Neural progenitor cell (in vitro differentiated cells): ENCODE data around the gene KIF26A. TPM values are rescaled to one million over a fixed set of nuclear protein-coding genes. Genes with fewer than 3 reads are reported as not detected.

ENCODE experiments used
- DNase-seq: peaks from one replicate; pipeline ENCODE4 v3.0.0-alpha.2; 2016; ENCODE audit warnings: low spot score
- H2AFZ ChIP-seq: fragments of 200-600 bp; sonication (generic); replicated peaks from 2 replicates; pipeline ENCODE4 v1.6.1; 2016; ENCODE audit warnings: antibody characterized with exemption
- H3F3A ChIP-seq: fragments of 200-600 bp; sonication (generic); 2 replicates; pipeline ENCODE4 v1.6.1; 2016; ENCODE audit warnings: antibody characterized with exemption, low read depth
- H3K27ac ChIP-seq: fragments of 200-600 bp; sonication (generic); 2 replicates; pipeline ENCODE4 v1.5.1; 2016; ENCODE audit warnings: mild to moderate bottlenecking
- H3K27me3 ChIP-seq: fragments of 200-600 bp; sonication (generic); 2 replicates; pipeline ENCODE4 v1.6.1; 2016; ENCODE audit warnings: mild to moderate bottlenecking, moderate library complexity
- H3K36me3 ChIP-seq: fragments of 200-600 bp; sonication (generic); 2 replicates; pipeline ENCODE4 v1.5.1; 2016
- H3K4me1 ChIP-seq: fragments of 200-600 bp; sonication (generic); 2 replicates; pipeline ENCODE4 v1.6.1; 2016; ENCODE audit warnings: mixed run types
- H3K4me2 ChIP-seq: fragments of 200-600 bp; sonication (generic); 2 replicates; pipeline ENCODE4 v1.6.1; 2016
- H3K4me3 ChIP-seq: fragments of 200-600 bp; sonication (generic); 2 replicates; pipeline ENCODE4 v1.5.1; 2016
- H3K79me2 ChIP-seq: fragments of 200-600 bp; sonication (generic); 2 replicates; pipeline ENCODE4 v1.6.1; 2016; ENCODE audit warnings: low read depth
- H3K9ac ChIP-seq: fragments of 200-600 bp; sonication (generic); 2 replicates; pipeline ENCODE4 v1.6.1; 2016
- H3K9me3 ChIP-seq: fragments of 200-600 bp; sonication (generic); 2 replicates; pipeline ENCODE4 v1.5.1; 2016; ENCODE audit warnings: low read depth
- H4K20me1 ChIP-seq: fragments of 200-600 bp; sonication (generic); 2 replicates; pipeline ENCODE4 v1.6.1; 2016; ENCODE audit warnings: low read depth
- H3K27ac Mint-ChIP-seq: 3 replicates; pipeline ENCODE4 v1.8.0; 2021; ENCODE audit warnings: mixed read lengths
- H3K27me3 Mint-ChIP-seq: 2 replicates; pipeline ENCODE4 v1.8.0; 2022; ENCODE audit warnings: low read depth, mild to moderate bottlenecking, inconsistent platforms, moderate library complexity, mixed read lengths; ENCODE audit not compliant: insufficient read depth
- H3K36me3 Mint-ChIP-seq: 3 replicates; pipeline ENCODE4 v1.8.0; 2021; ENCODE audit warnings: mixed read lengths
- H3K4me1 Mint-ChIP-seq: 3 replicates; pipeline ENCODE4 v1.8.0; 2021; ENCODE audit warnings: mixed read lengths
- H3K4me3 Mint-ChIP-seq: 3 replicates; pipeline ENCODE4 v1.8.0; 2021; ENCODE audit warnings: mild to moderate bottlenecking, moderate library complexity, mixed read lengths
- H3K9me3 Mint-ChIP-seq: 3 replicates; pipeline ENCODE4 v1.8.0; 2020; ENCODE audit warnings: mixed read lengths
- EZH2 ChIP-seq: fragments of 200-600 bp; sonication (generic); IDR thresholded peaks from 2 replicates; pipeline ENCODE4 v1.6.1; 2017; ENCODE audit warnings: antibody characterized with exemption, mild to moderate bottlenecking, moderate library complexity
- EZH2phosphoT487 ChIP-seq: fragments of 200-600 bp; sonication (generic); IDR thresholded peaks from 2 replicates; pipeline ENCODE4 v1.6.1; 2017; ENCODE audit warnings: antibody characterized with exemption
- total RNA-seq: library from RNA; depleted of rRNA; stranded (reverse); fragments of >200 nt; gene quantifications from 2 replicates; pipeline ENCODE4 v1.2.3, GENCODE V29; 2015; ENCODE audit warnings: low replicate concordance
- TF ChIP-seq, protein P1 (sequence below): fragments of 200-600 bp; sonication (generic); IDR thresholded peaks from 2 replicates; pipeline ENCODE4 v1.5.1; 2017; ENCODE audit warnings: antibody characterized with exemption, mild to moderate bottlenecking

The KIF26A gene
- total RNA-seq, 1 donor from 2014 or later: 6.1 TPM

- no peak for DNase-seq
- no peaks in the 10 kb centered on the region for H3K36me3 Mint-ChIP-seq
- H3K4me1 Mint-ChIP-seq: peaks cover 21% of the 10 kb centered on the region
- H3K9me3 Mint-ChIP-seq: no peaks in the 10 kb centered on the region
- H4K20me1 ChIP-seq: no peaks in the 10 kb centered on the region
- H3K4me2 ChIP-seq: no peak overlapping the region
- H3K4me3 ChIP-seq: no peak overlapping the region
- H3K27ac ChIP-seq: no peak overlapping the region
- no peak overlapping the region for H3K9ac ChIP-seq
- peaks cover 37% of the 10 kb centered on the region for H3K4me1 ChIP-seq
- no peaks in the 10 kb centered on the region for H3K36me3 ChIP-seq
- H3K27ac Mint-ChIP-seq: peak overlapping the region; percentile 46
- no peaks in the 10 kb centered on the region for H3K27me3 ChIP-seq
- no peak overlapping the region for H3K4me3 Mint-ChIP-seq
- H2AFZ ChIP-seq: no peak overlapping the region
- TF ChIP-seq, protein P1, sequence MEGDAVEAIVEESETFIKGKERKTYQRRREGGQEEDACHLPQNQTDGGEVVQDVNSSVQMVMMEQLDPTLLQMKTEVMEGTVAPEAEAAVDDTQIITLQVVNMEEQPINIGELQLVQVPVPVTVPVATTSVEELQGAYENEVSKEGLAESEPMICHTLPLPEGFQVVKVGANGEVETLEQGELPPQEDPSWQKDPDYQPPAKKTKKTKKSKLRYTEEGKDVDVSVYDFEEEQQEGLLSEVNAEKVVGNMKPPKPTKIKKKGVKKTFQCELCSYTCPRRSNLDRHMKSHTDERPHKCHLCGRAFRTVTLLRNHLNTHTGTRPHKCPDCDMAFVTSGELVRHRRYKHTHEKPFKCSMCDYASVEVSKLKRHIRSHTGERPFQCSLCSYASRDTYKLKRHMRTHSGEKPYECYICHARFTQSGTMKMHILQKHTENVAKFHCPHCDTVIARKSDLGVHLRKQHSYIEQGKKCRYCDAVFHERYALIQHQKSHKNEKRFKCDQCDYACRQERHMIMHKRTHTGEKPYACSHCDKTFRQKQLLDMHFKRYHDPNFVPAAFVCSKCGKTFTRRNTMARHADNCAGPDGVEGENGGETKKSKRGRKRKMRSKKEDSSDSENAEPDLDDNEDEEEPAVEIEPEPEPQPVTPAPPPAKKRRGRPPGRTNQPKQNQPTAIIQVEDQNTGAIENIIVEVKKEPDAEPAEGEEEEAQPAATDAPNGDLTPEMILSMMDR: no peak
- no peak for TF ChIP-seq EZH2phosphoT487
- H3K9me3 ChIP-seq: no peaks in the 10 kb centered on the region
- no peaks in the 10 kb centered on the region for H3K79me2 ChIP-seq
- peaks cover 11% of the 10 kb centered on the region for H3K27me3 Mint-ChIP-seq
- no peaks in the 10 kb centered on the region for H3F3A ChIP-seq
These were observed 84.1 kb downstream of the KIF26A start for GRCh38 chr14:104222396-104223036.

DNA sequence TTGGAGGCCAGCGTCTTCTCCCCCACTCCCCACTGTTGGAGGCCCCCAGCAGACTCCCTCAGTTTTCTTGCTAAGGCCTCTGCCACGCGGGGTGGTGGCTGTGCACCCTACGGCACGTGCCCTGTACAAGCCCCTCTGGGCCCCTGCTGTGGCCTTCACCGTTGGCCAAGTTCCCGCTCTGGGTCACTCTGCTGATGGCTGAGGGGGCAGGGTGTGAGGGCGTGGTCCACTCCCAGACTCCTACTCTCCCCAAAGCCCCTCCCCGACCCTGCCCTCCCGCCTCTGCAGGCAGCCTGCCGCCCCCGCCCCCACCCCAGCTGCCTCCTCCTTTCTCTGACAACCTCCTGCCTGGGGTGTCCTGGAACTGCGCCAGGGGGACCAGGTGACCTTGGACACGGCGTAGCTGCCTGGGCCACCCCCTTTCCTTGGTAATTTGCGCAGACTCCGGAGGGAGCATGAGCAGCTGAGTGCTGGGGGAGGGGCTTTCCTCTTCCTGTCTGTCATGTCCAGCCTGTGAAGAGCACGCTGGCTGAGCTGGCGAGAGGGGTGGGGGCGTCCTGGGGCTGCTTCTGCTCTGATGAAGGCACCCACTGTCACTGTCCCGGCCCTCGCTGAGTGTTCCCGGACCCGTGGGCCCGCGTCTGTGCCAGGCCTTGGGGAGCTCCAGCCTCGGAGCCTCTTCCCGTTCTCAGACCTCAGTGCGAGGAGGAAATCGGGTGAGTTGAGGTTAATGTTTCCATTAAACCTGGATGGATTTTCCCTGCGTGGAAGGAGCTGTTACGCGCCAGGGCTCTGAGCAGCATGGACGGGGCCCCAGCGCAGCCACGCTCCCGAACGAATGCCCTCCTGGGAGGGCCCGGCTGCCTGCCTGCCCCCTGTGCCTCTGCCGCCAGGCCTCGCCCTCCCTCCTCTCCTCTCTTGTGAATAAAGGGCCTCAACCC is 85.0 kb downstream of the KIF26A start:
- no peak overlapping the region for H3K4me3 Mint-ChIP-seq
- no peak overlapping the region for H3K27ac ChIP-seq

DNA sequence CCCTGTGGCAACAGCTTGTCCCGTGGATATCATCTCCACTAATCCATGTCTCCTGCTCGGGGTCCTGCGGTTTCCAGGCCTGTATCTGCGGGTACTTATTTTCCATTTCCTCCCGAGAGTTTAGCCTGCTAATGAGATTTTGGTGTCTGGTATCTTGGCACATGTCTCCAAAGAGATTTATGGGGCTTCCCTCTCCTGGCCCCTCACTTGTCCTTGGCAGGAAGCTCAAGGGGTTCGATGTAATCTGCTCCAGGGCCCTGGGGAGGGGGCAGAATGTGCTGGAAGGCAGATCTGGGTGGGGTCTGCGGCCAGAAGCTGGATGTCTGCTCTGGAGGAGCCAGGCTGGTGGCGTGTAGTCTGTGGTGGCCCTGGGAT is 85.7 kb downstream of the KIF26A start:
- Mint-ChIP-seq H3K4me3 (no peak overlapping the region), H3K9me3 (no peaks in the 10 kb centered on the region), H3K27ac (no peak overlapping the region), H3K4me1 (peaks cover 17% of the 10 kb centered on the region), H3K36me3 (no peaks in the 10 kb centered on the region), H3K27me3 (peaks cover 9% of the 10 kb centered on the region)
- Histone ChIP-seq H3K27me3 (no peaks in the 10 kb centered on the region), H2AFZ (no peak overlapping the region), H3F3A (no peaks in the 10 kb centered on the region), H4K20me1 (no peaks in the 10 kb centered on the region), H3K4me1 (peaks cover 27% of the 10 kb centered on the region), H3K4me3 (no peak overlapping the region), H3K9me3 (no peaks in the 10 kb centered on the region), H3K36me3 (no peaks in the 10 kb centered on the region), H3K27ac (no peak overlapping the region), H3K9ac (no peak overlapping the region), H3K79me2 (no peaks in the 10 kb centered on the region), H3K4me2 (no peak overlapping the region)
- TF ChIP-seq, protein P1: no peak
- TF ChIP-seq EZH2phosphoT487: no peak
- no peak for TF ChIP-seq EZH2
- DNase-seq: no peak

More for the DNA sequence above, 85.0 kb downstream of the KIF26A start:
- no peaks in the 10 kb centered on the region for H3K9me3 Mint-ChIP-seq
- Histone ChIP-seq H3K27me3 (no peaks in the 10 kb centered on the region), H3K9ac (no peak overlapping the region), H3K79me2 (no peaks in the 10 kb centered on the region), H3K4me3 (no peak overlapping the region), H2AFZ (no peak overlapping the region), H3F3A (no peaks in the 10 kb centered on the region), H3K36me3 (no peaks in the 10 kb centered on the region), H4K20me1 (no peaks in the 10 kb centered on the region), H3K4me2 (no peak overlapping the region), H3K9me3 (no peaks in the 10 kb centered on the region), H3K4me1 (peaks cover 34% of the 10 kb centered on the region)
- H3K27me3 Mint-ChIP-seq: peaks cover 9% of the 10 kb centered on the region
- H3K27ac Mint-ChIP-seq: no peak overlapping the region
- TF ChIP-seq, protein P1: no peak
- no peak for TF ChIP-seq EZH2phosphoT487
- TF ChIP-seq EZH2: no peak
- peaks cover 21% of the 10 kb centered on the region for H3K4me1 Mint-ChIP-seq
- no peak for DNase-seq
- H3K36me3 Mint-ChIP-seq: no peaks in the 10 kb centered on the region
